ENCODE data around the gene TMEM134.

The TMEM134 gene

GRCh38 chr11:67468759-67469507, at the start of gene TMEM134:
TMEM134 (minus strand) TSS chr11:67469251; CDS start chr11:67469192, 59 bp downstream.
- Histone ChIP-seq H3K4me2 (ENCODE audit: low read length) (peak within 1 kb of the TSS; percentile 98), H3K27ac (ENCODE audit: low read depth, low read length) (peak within 1 kb of the TSS; percentile 39), H3K4me3 (ENCODE audit: low read length) (peak within 1 kb of the TSS; percentile 77), H3K9me2 (replicated peaks; ENCODE audit: control insufficient read depth, low read length) (no peaks in the 10 kb centered on the region), H3K36me3 (ENCODE audit: control insufficient read depth, low read length) (peaks cover 17% of the 10 kb centered on the region), H3K9me3 (ENCODE audit: control insufficient read depth, insufficient read depth, low read length) (no peaks in the 10 kb centered on the region), H3F3A (ENCODE audit: control insufficient read depth, insufficient read depth) (peaks cover 3% of the 10 kb centered on the region; the same call in 1 of the 2 replicates), H3K4me1 (ENCODE audit: control insufficient read depth, low read length) (peaks cover 66% of the 10 kb centered on the region), H4K20me1 (ENCODE audit: control insufficient read depth, insufficient read depth, low read depth, low read length) (no peaks in the 10 kb centered on the region), H3K27me3 (ENCODE audit: control insufficient read depth, low read length) (no peaks in the 10 kb centered on the region), H3K79me2 (ENCODE audit: control insufficient read depth, low read length) (peaks cover 28% of the 10 kb centered on the region)
- TF ChIP-seq EZH2phosphoT487 (IDR thresholded peaks at IDR 0.05; ENCODE audit: borderline replicate concordance, low read length) = no peak
- TF ChIP-seq CTCF (IDR thresholded peaks at IDR 0.05; ENCODE audit: low read depth, low read length, poor library complexity, severe bottlenecking) = peak; percentile 73

- Histone ChIP-seq H4K20me1 (ENCODE audit: control insufficient read depth, insufficient read depth, low read depth, low read length) (no peaks in the 10 kb centered on the region), H3K27ac (ENCODE audit: low read depth, low read length) (no peak overlapping the region)
Observed at GRCh38 chr11:67517784-67518552, 48.9 kb upstream of the TMEM134 start.

GRCh38 chr11:67516806-67517205, 47.8 kb upstream of the TMEM134 start:
- H3K9me2 ChIP-seq (replicated peaks; ENCODE audit: control insufficient read depth, low read length) = no peaks in the 10 kb centered on the region
- no peaks in the 10 kb centered on the region for H3K36me3 ChIP-seq (ENCODE audit: control insufficient read depth, low read length)
- TF ChIP-seq EZH2phosphoT487 (IDR thresholded peaks at IDR 0.05; ENCODE audit: borderline replicate concordance, low read length) (no peak), CTCF (IDR thresholded peaks at IDR 0.05; ENCODE audit: low read depth, low read length, poor library complexity, severe bottlenecking) (no peak)
- H3F3A ChIP-seq (ENCODE audit: control insufficient read depth, insufficient read depth) = no peaks in the 10 kb centered on the region
- no peaks in the 10 kb centered on the region for H4K20me1 ChIP-seq (ENCODE audit: control insufficient read depth, insufficient read depth, low read depth, low read length)
- peaks cover 23% of the 10 kb centered on the region for H3K27me3 ChIP-seq (ENCODE audit: control insufficient read depth, low read length)
- no peak overlapping the region for H3K27ac ChIP-seq (ENCODE audit: low read depth, low read length)
- no peaks in the 10 kb centered on the region for H3K4me1 ChIP-seq (ENCODE audit: control insufficient read depth, low read length)
- H3K9me3 ChIP-seq (ENCODE audit: control insufficient read depth, insufficient read depth, low read length) = no peaks in the 10 kb centered on the region
- H3K4me3 ChIP-seq (ENCODE audit: low read length) = no peak overlapping the region
- no peaks in the 10 kb centered on the region for H3K79me2 ChIP-seq (ENCODE audit: control insufficient read depth, low read length)
- no peak overlapping the region for H3K4me2 ChIP-seq (ENCODE audit: low read length)

More at GRCh38 chr11:67517784-67518552, 48.9 kb upstream of the TMEM134 start:
- TF ChIP-seq EZH2phosphoT487 (IDR thresholded peaks at IDR 0.05; ENCODE audit: borderline replicate concordance, low read length) (no peak), CTCF (IDR thresholded peaks at IDR 0.05; ENCODE audit: low read depth, low read length, poor library complexity, severe bottlenecking) (no peak)
- H3K9me3 ChIP-seq (ENCODE audit: control insufficient read depth, insufficient read depth, low read length) = no peaks in the 10 kb centered on the region
- H3F3A ChIP-seq (ENCODE audit: control insufficient read depth, insufficient read depth) = no peaks in the 10 kb centered on the region
- H3K4me3 ChIP-seq (ENCODE audit: low read length) = no peak overlapping the region
- no peaks in the 10 kb centered on the region for H3K4me1 ChIP-seq (ENCODE audit: control insufficient read depth, low read length)
- H3K9me2 ChIP-seq (replicated peaks; ENCODE audit: control insufficient read depth, low read length) = no peaks in the 10 kb centered on the region
- H3K36me3 ChIP-seq (ENCODE audit: control insufficient read depth, low read length) = no peaks in the 10 kb centered on the region
- peaks cover 17% of the 10 kb centered on the region for H3K27me3 ChIP-seq (ENCODE audit: control insufficient read depth, low read length)
- H3K79me2 ChIP-seq (ENCODE audit: control insufficient read depth, low read length) = no peaks in the 10 kb centered on the region
- H3K4me2 ChIP-seq (ENCODE audit: low read length) = no peak overlapping the region
